HUES48 (cell line): ENCODE measurements around the gene NATD1.

Source experiments
- H3K27ac ChIP-seq: one replicate; pipeline ENCODE4 v1.7.0; 2013; ENCODE audit warnings: low read depth, low read length, inconsistent platforms
- H3K27me3 ChIP-seq: 2 replicates; pipeline ENCODE4 v1.6.1; 2013; ENCODE audit warnings: mild to moderate bottlenecking, low read length; ENCODE audit not compliant: control insufficient read depth, insufficient read depth
- H3K36me3 ChIP-seq: 2 replicates; pipeline ENCODE4 v1.6.1; 2013; ENCODE audit warnings: low read length; ENCODE audit not compliant: control insufficient read depth, insufficient read depth
- H3K4me1 ChIP-seq: 2 replicates; pipeline ENCODE4 v1.6.1; 2013; ENCODE audit warnings: mild to moderate bottlenecking, low read length; ENCODE audit not compliant: control insufficient read depth, insufficient read depth
- H3K4me3 ChIP-seq: 2 replicates; pipeline ENCODE4 v1.5.1; 2013; ENCODE audit warnings: mild to moderate bottlenecking, low read depth, low read length
- H3K9ac ChIP-seq: 2 replicates; pipeline ENCODE4 v1.6.1; 2013; ENCODE audit warnings: mild to moderate bottlenecking, low read depth, low read length, moderate library complexity
- H3K9me3 ChIP-seq: 2 replicates; pipeline ENCODE4 v1.6.1; 2013; ENCODE audit warnings: low read length; ENCODE audit not compliant: control insufficient read depth, insufficient read depth

NATD1 gene, protein sequence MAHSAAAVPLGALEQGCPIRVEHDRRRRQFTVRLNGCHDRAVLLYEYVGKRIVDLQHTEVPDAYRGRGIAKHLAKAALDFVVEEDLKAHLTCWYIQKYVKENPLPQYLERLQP

DNA sequence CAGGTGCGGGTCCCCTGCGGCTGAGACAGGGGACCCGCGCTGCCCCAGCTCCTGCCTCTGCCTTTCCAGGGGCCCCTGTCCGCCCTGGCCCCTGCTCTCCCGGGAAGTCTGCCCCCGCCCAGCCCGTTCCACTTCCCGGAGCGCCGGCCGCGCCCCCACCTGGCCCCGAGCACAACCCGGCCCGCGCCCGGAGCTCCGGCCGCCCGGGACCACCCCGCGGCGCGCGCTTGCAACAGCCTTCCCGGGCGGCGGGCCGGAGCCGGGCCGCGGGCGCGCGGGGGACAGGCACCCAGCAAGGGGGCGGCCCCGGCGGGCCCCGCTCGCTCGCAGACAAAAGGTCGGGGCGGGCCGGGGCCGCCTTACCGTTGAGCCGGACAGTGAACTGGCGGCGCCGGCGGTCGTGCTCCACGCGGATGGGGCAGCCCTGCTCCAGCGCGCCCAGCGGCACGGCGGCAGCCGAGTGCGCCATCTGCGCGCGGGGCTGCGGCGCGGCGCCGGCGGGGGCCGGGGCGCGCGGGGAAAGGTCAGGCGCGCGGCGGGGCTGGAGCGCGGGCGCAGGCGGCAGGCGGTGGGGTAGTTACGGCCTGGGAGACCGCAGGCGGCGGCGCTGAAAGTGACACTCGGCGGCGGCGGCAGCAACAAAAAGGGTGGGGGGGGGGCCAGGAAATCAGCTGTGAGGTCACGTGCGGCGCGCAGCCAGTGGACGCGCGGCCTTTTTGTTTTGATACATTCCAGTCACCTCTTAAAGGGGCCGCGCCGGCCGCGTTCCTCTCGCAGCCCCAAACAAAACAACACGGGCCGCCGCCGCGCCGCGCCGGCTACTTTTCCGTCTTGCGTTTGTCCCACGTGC, at the start of gene NATD1:
NATD1 (minus strand) TSS at position 615 of the 850 bp plus-strand sequence; CDS start at position 469, 146 bp downstream.
- peak within 1 kb of the TSS; percentile 72 for H3K27ac ChIP-seq

GRCh38 chr17:21301593-21302550, 48.7 kb upstream of the NATD1 start:
- Histone ChIP-seq H3K36me3 (peaks cover 37% of the 10 kb centered on the region), H3K9ac (no peak overlapping the region), H3K27me3 (no peaks in the 10 kb centered on the region), H3K9me3 (peaks cover 46% of the 10 kb centered on the region), H3K4me3 (no peak overlapping the region), H3K4me1 (no peaks in the 10 kb centered on the region), H3K27ac (no peak overlapping the region)

More for the DNA sequence above, at the start of gene NATD1:
- Histone ChIP-seq H3K9ac (peak within 1 kb of the TSS; percentile 29; the same call in 1 of the 2 replicates), H3K27me3 (no peaks in the 10 kb centered on the region), H3K9me3 (no peaks in the 10 kb centered on the region; the same call in 1 of the 2 replicates), H3K4me1 (peaks cover 6% of the 10 kb centered on the region), H3K36me3 (no peaks in the 10 kb centered on the region), H3K4me3 (peak within 1 kb of the TSS; percentile 67)

DNA sequence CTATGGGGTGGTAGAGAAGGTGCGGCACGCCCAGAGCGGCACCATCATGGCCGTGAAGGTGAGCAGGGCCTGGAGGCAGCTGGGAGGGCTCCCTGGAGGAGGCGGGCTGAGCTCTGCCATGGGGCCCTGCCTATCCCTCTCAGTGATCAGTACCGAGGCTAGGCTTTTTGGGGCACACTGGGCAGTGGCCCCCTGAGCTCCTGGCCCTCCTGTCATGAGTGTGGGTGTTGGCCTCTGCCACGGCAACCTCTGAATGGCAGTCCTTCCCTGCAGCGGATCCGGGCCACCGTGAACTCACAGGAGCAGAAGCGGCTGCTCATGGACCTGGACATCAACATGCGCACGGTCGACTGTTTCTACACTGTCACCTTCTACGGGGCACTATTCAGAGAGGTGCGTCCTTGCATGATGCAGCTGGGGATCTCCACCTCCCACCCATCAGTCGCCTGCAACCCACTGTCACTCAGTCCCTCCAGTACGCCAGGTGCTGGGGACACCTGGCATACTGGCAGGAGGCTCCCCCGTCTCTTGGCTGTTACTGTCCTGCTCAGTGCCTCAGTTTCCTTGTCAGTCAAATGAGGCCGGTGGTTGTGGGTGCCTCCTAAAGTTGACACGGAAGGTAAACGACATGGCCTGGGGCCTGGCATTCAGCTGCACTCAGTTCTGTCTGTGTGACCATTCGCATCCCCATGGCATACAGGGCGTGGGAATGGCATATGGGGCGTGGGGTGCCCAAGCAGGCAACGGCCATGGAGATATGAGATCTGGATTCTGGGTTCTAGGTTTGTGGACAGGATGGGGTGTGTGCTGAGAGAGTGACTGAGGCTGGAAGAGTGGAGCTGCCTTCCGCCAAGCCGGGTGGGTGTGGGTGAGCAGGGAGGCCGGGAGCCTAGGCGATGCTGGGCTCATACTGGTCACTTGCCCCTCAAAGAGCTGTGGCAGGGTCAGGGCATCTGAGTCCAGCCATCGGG, 47.7 kb upstream of the NATD1 start:
- H3K36me3 ChIP-seq, result peaks cover 37% of the 10 kb centered on the region
- no peak overlapping the region for H3K27ac ChIP-seq

DNA sequence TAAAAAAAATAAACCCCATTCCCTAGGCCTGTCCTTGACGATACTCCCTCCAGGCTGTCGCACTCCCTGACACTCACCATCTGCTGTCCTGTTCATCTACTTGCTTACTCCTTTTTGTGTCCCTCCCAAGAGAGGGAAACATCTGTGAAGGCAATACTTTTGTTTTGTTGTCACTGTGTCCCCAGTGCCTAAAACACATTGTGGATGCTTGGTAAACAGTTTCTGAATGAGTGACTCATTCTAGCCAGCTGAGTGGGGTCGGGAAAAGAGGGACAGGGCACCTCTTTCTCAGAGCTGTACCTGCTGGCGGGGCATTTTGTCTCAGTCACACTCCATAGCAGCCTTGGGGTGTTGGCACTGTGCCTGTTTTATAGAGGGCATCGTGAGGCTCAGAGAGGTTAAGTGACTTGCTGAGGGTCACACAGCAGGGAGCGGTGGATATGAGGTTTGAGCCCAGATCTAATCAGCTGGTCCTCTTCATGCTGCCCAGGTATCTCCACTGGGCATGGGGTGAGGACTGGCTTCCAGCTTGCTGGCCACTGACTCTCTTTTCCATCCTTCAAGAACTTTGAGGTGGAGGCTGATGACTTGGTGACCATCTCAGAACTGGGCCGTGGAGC, 46.9 kb upstream of the NATD1 start:
- H3K9me3 ChIP-seq, result peaks cover 56% of the 10 kb centered on the region
- H3K4me3 ChIP-seq, result no peak overlapping the region
- no peaks in the 10 kb centered on the region for H3K27me3 ChIP-seq
- peaks cover 37% of the 10 kb centered on the region for H3K36me3 ChIP-seq
- H3K4me1 ChIP-seq, result no peaks in the 10 kb centered on the region
- no peak overlapping the region for H3K27ac ChIP-seq
- H3K9ac ChIP-seq, result no peak overlapping the region

More for the DNA sequence above, 47.7 kb upstream of the NATD1 start:
- Histone ChIP-seq H3K4me1 (no peaks in the 10 kb centered on the region), H3K4me3 (no peak overlapping the region), H3K9me3 (peaks cover 55% of the 10 kb centered on the region), H3K27me3 (no peaks in the 10 kb centered on the region), H3K9ac (no peak overlapping the region)

DNA sequence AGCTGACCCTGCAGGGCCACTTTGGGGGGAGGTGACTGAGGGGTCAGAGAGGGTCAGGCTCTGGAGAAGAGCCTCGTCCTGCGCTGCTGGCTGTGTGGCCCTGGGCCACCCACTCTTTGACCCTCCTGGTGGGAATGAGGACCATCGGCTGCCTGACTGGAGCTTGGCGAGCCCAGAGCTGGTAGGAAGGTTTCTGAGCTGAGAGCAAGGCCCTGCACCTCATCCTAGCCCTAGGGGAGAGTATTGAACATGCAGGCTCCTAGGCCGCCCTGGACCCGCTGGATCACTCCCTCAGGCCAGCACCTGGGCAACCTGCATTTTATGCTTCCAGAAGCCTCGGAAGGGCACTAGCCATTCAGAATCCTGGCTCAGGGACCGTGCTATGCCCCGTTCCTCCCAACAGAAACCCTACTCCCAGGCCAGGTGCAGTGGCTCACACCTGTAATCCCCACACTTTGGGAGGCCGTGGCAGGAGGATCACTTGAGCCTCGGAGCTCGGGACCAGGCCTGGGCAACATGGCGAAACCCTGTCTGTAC, 45.8 kb upstream of the NATD1 start:
- H3K27me3 ChIP-seq, result no peaks in the 10 kb centered on the region
- H3K4me1 ChIP-seq, result no peaks in the 10 kb centered on the region
- H3K4me3 ChIP-seq, result no peak overlapping the region
- H3K27ac ChIP-seq, result no peak overlapping the region
- no peak overlapping the region for H3K9ac ChIP-seq
- peaks cover 34% of the 10 kb centered on the region for H3K36me3 ChIP-seq
- peaks cover 62% of the 10 kb centered on the region for H3K9me3 ChIP-seq

DNA sequence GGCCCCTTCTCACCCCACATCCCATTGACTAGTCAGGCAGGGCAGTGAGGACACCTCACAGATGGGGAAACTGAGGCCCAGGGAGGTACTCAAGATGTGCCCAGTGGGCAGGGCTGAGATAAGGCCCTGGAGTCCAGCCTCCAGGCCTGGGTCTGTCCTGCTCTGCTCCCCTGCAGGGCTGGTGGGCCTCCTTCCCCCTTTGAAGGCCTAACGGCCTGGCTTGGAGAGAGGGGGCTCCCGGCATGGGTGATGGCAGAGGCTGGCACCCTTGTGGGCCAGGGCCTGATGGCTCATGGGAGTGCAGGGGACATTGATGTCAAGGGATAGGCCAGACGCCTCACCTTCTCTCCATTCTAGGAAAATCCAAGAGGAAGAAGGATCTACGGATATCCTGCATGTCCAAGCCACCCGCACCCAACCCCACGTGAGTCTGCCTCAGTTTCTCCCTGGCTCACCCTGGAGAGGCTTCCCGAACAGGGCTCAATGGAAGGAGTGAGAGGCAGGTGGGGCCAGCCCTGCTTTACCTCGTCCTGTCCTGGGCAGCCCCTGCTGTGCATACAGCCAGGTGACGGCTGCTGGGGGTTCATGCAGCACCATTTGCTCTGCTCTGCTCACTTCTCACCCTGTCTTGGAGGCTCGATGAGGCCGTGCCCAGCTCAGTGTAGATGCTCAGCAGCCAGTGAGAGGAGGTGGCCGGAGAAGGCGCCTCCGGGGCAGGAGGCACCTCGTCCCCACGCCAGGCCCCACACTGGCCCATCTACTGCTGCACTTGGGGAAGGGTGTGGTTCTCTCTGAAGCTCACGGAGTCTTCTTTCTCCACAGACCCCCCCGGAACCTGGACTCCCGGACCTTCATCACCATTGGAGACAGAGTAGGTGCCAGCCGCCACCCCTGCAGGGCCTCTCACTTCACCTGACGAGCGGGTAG, 45.1 kb upstream of the NATD1 start:
- Histone ChIP-seq H3K9me3 (peaks cover 54% of the 10 kb centered on the region), H3K4me1 (no peaks in the 10 kb centered on the region), H3K9ac (no peak overlapping the region), H3K27me3 (no peaks in the 10 kb centered on the region), H3K27ac (no peak overlapping the region), H3K36me3 (peaks cover 27% of the 10 kb centered on the region), H3K4me3 (no peak overlapping the region)

DNA sequence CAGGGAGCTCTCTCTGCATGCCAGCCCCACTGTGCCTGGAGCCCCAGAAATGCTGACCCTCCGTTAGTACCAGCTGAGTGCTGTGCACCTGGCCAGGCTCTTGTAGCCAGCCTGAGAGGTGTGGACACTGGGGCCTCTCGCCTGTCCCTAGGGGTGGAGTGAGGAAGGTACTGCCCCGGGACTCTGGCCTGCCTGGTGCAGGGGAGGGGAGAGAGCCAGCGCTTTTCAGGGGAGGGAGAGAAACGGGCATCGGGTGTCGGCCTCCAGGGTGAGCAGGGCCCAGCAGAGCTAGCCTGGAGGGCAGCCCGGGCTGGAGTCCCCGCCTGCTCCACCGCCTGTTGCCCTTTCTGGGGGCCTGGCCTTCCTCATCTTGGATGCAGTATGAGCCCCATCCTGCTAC, 44.4 kb upstream of the NATD1 start:
- Histone ChIP-seq H3K27ac (no peak overlapping the region), H3K9me3 (peaks cover 55% of the 10 kb centered on the region), H3K36me3 (peaks cover 24% of the 10 kb centered on the region), H3K27me3 (no peaks in the 10 kb centered on the region), H3K9ac (no peak overlapping the region), H3K4me1 (no peaks in the 10 kb centered on the region), H3K4me3 (no peak overlapping the region)

- Histone ChIP-seq H3K4me3 (no peak overlapping the region), H3K4me1 (no peaks in the 10 kb centered on the region), H3K9me3 (peaks cover 61% of the 10 kb centered on the region), H3K9ac (no peak overlapping the region), H3K36me3 (peaks cover 24% of the 10 kb centered on the region), H3K27me3 (no peaks in the 10 kb centered on the region), H3K27ac (no peak overlapping the region)
These were observed 43.9 kb upstream of the NATD1 start for GRCh38 chr17:21297026-21297520.
